Measurements from ENCODE around the gene NEK1. TPM values are rescaled to one million over a fixed set of nuclear protein-coding genes. Genes with fewer than 3 reads are reported as not detected.

The NEK1 gene
- total RNA-seq, 1 experiment from 2014 or later: 18.6 TPM

- intact Hi-C loops (cut with micrococcal nuclease; ENCODE audit: unreplicated experiment): loop anchor here (10.0 kb wide), 1 partner anchor 329 kb away; no protein-coding TSS in a partner anchor
- CTCF ChIA-PET: no interaction called here
Measured at GRCh38 chr4:169615467-169616106, 3.2 kb upstream of the NEK1 start.

DNA sequence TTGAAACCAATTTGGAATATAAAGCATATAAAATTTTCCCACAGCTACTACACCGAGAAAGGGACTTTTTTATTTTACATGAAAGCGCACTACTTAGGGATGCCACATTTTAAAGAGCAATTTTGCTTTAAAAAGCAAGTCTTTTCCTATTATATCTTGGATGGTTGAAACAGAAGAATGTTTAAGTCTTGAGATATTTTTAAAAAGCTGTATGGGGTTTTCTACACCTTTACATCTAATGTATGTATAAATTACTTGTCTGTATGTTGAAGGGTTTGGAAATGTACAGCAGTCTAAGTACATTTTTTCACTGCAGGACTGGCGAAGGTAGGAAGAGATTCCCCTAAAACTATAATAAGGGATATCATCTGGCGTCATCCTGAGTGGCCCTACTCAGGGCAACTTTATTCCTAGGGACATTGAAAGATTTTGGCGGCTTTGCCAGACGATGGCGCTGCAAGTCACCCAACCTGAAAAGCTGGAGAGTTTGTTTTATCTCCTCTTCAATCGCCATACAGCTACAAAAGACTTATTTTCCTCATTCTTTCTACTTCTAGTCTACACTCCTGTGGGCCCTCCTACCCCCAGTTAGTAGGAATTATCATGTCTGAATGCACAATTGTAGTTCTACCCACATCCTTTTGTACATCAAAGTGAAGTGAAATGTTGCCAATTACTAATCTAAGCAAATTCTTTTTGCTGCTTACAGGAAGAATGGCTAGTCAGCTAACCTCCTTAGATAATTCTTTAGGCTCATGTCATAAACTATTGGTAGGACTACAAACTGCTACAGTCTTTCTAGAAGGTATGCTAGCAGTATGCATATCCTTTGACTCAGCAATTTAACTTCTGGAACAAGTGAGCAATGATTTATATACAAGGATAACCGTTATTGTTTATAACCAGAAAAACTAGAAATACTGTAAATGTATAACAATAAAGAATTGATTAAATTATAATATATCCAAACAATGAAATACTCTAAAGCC lies 782 bp upstream of the NEK1 start:
- Histone ChIP-seq H3K4me2 (peak overlapping the region; percentile 89), H3K79me2 (ENCODE audit: low read depth) (peaks cover 20% of the 10 kb centered on the region), H2AFZ (peak overlapping the region; percentile 80), H3K9me3 (ENCODE audit: insufficient read depth, low read depth) (no peaks in the 10 kb centered on the region), H4K20me1 (ENCODE audit: insufficient read depth) (no peaks in the 10 kb centered on the region), H3K27me3 (ENCODE audit: insufficient read depth, low read depth) (no peaks in the 10 kb centered on the region), H3K9me2 (ENCODE audit: insufficient read depth) (no peaks in the 10 kb centered on the region), H3K4me3 (peak overlapping the region; percentile 84), H3K27ac (peak overlapping the region; percentile 82), H3K4me1 (replicated peaks; ENCODE audit: insufficient read depth) (peaks cover 20% of the 10 kb centered on the region), H3F3A (ENCODE audit: insufficient read depth, low read depth) (peaks cover 12% of the 10 kb centered on the region; the same call in 1 of the 2 replicates), H3K36me3 (ENCODE audit: low read depth) (no peaks in the 10 kb centered on the region)
- intact Hi-C loops (cut with micrococcal nuclease; ENCODE audit: unreplicated experiment): loop anchor here (1.0 to 10.0 kb wide), 6 partner anchors 109 to 477 kb away; partner anchors contain the start of gene MFAP3L
- TF ChIP-seq, protein P1, sequence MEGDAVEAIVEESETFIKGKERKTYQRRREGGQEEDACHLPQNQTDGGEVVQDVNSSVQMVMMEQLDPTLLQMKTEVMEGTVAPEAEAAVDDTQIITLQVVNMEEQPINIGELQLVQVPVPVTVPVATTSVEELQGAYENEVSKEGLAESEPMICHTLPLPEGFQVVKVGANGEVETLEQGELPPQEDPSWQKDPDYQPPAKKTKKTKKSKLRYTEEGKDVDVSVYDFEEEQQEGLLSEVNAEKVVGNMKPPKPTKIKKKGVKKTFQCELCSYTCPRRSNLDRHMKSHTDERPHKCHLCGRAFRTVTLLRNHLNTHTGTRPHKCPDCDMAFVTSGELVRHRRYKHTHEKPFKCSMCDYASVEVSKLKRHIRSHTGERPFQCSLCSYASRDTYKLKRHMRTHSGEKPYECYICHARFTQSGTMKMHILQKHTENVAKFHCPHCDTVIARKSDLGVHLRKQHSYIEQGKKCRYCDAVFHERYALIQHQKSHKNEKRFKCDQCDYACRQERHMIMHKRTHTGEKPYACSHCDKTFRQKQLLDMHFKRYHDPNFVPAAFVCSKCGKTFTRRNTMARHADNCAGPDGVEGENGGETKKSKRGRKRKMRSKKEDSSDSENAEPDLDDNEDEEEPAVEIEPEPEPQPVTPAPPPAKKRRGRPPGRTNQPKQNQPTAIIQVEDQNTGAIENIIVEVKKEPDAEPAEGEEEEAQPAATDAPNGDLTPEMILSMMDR (conservative IDR thresholded peaks at IDR 0.05): peak; percentile 77
- TF ChIP-seq EZH2 (IDR thresholded peaks at IDR 0.05; ENCODE audit: low read depth): no peak
- ChIA-PET POLR2A (ENCODE audit: unreplicated experiment) (interaction anchor here (0.5 to 0.7 kb wide), 4 partner anchors 10 to 46 kb away, joined by 3 to 5 read pairs (median 4); no protein-coding TSS in a partner anchor), CTCF (interaction anchor here (0.5 to 1.3 kb wide), 3 partner anchors 105 to 196 kb away, joined by 3 to 5 read pairs (median 5); no protein-coding TSS in a partner anchor)
- peak; percentile 73 for DNase-seq
- TSS peak; percentile 59 for BruUV-seq (replicated peaks)

More at GRCh38 chr4:169615467-169616106, 3.2 kb upstream of the NEK1 start:
- Histone ChIP-seq H3K9me3 (ENCODE audit: insufficient read depth, low read depth) (no peaks in the 10 kb centered on the region), H3K9me2 (ENCODE audit: insufficient read depth) (no peaks in the 10 kb centered on the region), H3K36me3 (ENCODE audit: low read depth) (no peaks in the 10 kb centered on the region), H3K4me1 (replicated peaks; ENCODE audit: insufficient read depth) (peaks cover 23% of the 10 kb centered on the region), H3K4me3 (no peak overlapping the region), H3K27ac (no peak overlapping the region), H3K27me3 (ENCODE audit: insufficient read depth, low read depth) (no peaks in the 10 kb centered on the region), H3K4me2 (no peak overlapping the region), H4K20me1 (ENCODE audit: insufficient read depth) (no peaks in the 10 kb centered on the region), H3F3A (ENCODE audit: insufficient read depth, low read depth) (peaks cover 17% of the 10 kb centered on the region; the same call in 1 of the 2 replicates), H3K79me2 (ENCODE audit: low read depth) (peaks cover 13% of the 10 kb centered on the region), H2AFZ (no peak overlapping the region)
- TF ChIP-seq EZH2 (IDR thresholded peaks at IDR 0.05; ENCODE audit: low read depth): no peak
- TF ChIP-seq, protein P1 (conservative IDR thresholded peaks at IDR 0.05): no peak
- POLR2A ChIA-PET (ENCODE audit: unreplicated experiment): no interaction called here
- no peak for DNase-seq
- BruUV-seq (replicated peaks): no TSS peak

GRCh38 chr4:169611157-169611556 lies 1.2 kb downstream of the NEK1 start:
- Histone ChIP-seq H3K27ac (no peak overlapping the region), H3K4me2 (peak overlapping the region; percentile 89), H2AFZ (no peak overlapping the region), H3K27me3 (ENCODE audit: insufficient read depth, low read depth) (no peaks in the 10 kb centered on the region), H3K36me3 (ENCODE audit: low read depth) (no peaks in the 10 kb centered on the region), H3F3A (ENCODE audit: insufficient read depth, low read depth) (peaks cover 12% of the 10 kb centered on the region; the same call in 1 of the 2 replicates), H3K9me3 (ENCODE audit: insufficient read depth, low read depth) (no peaks in the 10 kb centered on the region), H3K79me2 (ENCODE audit: low read depth) (peaks cover 20% of the 10 kb centered on the region), H3K9me2 (ENCODE audit: insufficient read depth) (no peaks in the 10 kb centered on the region), H3K4me1 (replicated peaks; ENCODE audit: insufficient read depth) (peaks cover 20% of the 10 kb centered on the region), H4K20me1 (ENCODE audit: insufficient read depth) (no peaks in the 10 kb centered on the region), H3K4me3 (peak overlapping the region; percentile 84; the same call in 1 of the 2 replicates)
- intact Hi-C loops (cut with micrococcal nuclease; ENCODE audit: unreplicated experiment): loop anchor here (5.0 to 10.0 kb wide), 3 partner anchors 111 to 416 kb away; partner anchors contain the start of gene MFAP3L
- TF ChIP-seq EZH2 (IDR thresholded peaks at IDR 0.05; ENCODE audit: low read depth): no peak
- TF ChIP-seq, protein P1 (conservative IDR thresholded peaks at IDR 0.05): no peak
- POLR2A ChIA-PET (ENCODE audit: unreplicated experiment): no interaction called here
- no peak for DNase-seq
- BruUV-seq (replicated peaks): no TSS peak
- CTCF ChIA-PET: interaction anchor here (0.5 kb wide), 1 partner anchor 268 kb away, joined by 6 read pairs; no protein-coding TSS in a partner anchor

Data from PC-9 (cell line).